ENCODE data around the gene VPS26A. TPM values are rescaled to one million over a fixed set of nuclear protein-coding genes. Genes with fewer than 3 reads are reported as not detected.

Gene VPS26A
- total RNA-seq, 4 donors from 2014 or later, result 34.1 to 51.5 (median 39.4) TPM

- 63 to 71% methylated on average over 2 of the region's 2 CpGs for WGBS, 2 donors (ENCODE audit: low coverage in 1 of 2)
These were observed 87.1 kb downstream of the VPS26A start for GRCh38 chr10:69211104-69211503.

DNA sequence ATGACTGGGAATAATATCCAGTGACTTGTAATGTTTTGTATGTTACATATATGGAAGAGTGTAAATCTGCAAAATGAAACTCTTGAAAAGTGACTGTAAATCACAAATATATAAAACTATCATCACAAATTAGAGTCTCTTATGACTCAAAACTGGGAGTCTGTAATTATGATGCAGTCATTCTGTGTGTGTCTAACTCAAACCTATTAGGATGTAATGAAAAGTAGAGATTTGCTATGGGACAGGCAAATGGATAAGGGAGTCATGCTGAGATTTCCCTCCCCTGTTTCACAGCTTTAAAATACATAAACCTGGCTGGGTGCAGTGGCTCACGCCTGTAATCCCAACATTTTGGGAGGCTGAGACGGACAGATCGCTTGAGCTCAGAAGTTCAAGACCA, 87.5 kb downstream of the VPS26A start:
- H3K27ac ChIP-seq, result no peak overlapping the region
- no peak overlapping the region for H3K4me3 ChIP-seq
- no peak for ATAC-seq
- TF ChIP-seq POLR2AphosphoS5 (IDR thresholded peaks at IDR 0.05), result no peak
- TF ChIP-seq EP300 (IDR thresholded peaks at IDR 0.05), result no peak
- no peak for TF ChIP-seq POLR2A (IDR thresholded peaks at IDR 0.05)
- TF ChIP-seq, protein P1, sequence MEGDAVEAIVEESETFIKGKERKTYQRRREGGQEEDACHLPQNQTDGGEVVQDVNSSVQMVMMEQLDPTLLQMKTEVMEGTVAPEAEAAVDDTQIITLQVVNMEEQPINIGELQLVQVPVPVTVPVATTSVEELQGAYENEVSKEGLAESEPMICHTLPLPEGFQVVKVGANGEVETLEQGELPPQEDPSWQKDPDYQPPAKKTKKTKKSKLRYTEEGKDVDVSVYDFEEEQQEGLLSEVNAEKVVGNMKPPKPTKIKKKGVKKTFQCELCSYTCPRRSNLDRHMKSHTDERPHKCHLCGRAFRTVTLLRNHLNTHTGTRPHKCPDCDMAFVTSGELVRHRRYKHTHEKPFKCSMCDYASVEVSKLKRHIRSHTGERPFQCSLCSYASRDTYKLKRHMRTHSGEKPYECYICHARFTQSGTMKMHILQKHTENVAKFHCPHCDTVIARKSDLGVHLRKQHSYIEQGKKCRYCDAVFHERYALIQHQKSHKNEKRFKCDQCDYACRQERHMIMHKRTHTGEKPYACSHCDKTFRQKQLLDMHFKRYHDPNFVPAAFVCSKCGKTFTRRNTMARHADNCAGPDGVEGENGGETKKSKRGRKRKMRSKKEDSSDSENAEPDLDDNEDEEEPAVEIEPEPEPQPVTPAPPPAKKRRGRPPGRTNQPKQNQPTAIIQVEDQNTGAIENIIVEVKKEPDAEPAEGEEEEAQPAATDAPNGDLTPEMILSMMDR (IDR thresholded peaks at IDR 0.05), result no peak
- H3K36me3 ChIP-seq, result peaks cover 0 to 37% of the 10 kb centered on the region in 2 donors
- H3K27me3 ChIP-seq, result no peaks in the 10 kb centered on the region
- 68 to 70% methylated on average over 3 of the region's 3 CpGs for WGBS, 2 donors (ENCODE audit: low coverage in 1 of 2)
- H3K4me1 ChIP-seq, result no peaks in the 10 kb centered on the region
- no peaks in the 10 kb centered on the region for H3K9me3 ChIP-seq

More at GRCh38 chr10:69211104-69211503, 87.1 kb downstream of the VPS26A start:
- H3K9me3 ChIP-seq, result no peaks in the 10 kb centered on the region
- no peak overlapping the region for H3K4me3 ChIP-seq
- TF ChIP-seq EP300 (IDR thresholded peaks at IDR 0.05) (no peak), POLR2A (IDR thresholded peaks at IDR 0.05) (no peak)
- H3K27ac ChIP-seq, result no peak overlapping the region
- H3K4me1 ChIP-seq, result no peaks in the 10 kb centered on the region
- H3K36me3 ChIP-seq, result peaks cover 0 to 41% of the 10 kb centered on the region in 2 donors
- ATAC-seq, result no peak
- H3K27me3 ChIP-seq, result no peaks in the 10 kb centered on the region

DNA sequence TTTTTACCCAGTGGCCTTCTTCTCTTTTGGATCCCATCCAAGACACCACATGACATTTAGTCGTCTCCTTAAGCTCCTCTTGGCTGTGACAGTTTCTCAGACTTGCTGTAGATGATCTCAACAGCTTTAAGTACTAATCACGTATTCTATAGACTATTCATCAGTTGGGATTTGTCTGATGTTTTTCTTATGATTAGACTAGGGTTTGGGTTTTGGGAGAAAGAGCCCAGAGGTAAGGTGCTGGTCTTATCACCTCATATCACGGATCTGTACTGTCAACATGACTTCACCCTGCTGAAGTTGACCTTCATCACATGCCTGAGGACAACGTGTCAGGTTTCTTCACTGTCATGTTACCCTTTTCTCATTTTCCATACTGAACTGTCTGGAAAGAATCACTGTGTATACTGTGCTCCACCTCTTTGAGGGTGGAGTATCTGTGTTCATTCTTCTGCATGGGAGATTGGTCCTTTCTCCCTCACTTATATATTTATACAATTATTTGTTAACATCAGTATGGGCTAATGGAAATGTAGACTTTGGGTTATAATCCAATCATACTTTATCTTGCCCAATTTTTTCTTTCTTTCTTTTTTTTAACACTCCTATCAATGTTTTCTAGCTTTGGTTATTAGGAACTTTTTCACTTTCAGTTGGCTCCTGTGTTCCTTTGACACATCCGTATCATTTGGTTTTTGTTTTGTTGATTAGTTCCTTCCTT, 89.8 kb downstream of the VPS26A start:
- Histone ChIP-seq H3K4me3 (no peak overlapping the region), H3K4me1 (no peaks in the 10 kb centered on the region), H3K9me3 (no peaks in the 10 kb centered on the region), H3K27me3 (peaks cover 11% of the 10 kb centered on the region), H3K27ac (no peak overlapping the region), H3K36me3 (peaks cover 0 to 14% of the 10 kb centered on the region in 2 donors)
- ATAC-seq, result no peak
- WGBS, 2 donors (ENCODE audit: low coverage in 1 of 2), result 17 to 43% methylated on average over 2 to 5 of the region's 5 CpGs
- no peak for TF ChIP-seq POLR2AphosphoS5 (IDR thresholded peaks at IDR 0.05)
- no peak for TF ChIP-seq EP300 (IDR thresholded peaks at IDR 0.05)
- TF ChIP-seq POLR2A (IDR thresholded peaks at IDR 0.05), result no peak
- TF ChIP-seq, protein P1 (IDR thresholded peaks at IDR 0.05), result no peak

DNA sequence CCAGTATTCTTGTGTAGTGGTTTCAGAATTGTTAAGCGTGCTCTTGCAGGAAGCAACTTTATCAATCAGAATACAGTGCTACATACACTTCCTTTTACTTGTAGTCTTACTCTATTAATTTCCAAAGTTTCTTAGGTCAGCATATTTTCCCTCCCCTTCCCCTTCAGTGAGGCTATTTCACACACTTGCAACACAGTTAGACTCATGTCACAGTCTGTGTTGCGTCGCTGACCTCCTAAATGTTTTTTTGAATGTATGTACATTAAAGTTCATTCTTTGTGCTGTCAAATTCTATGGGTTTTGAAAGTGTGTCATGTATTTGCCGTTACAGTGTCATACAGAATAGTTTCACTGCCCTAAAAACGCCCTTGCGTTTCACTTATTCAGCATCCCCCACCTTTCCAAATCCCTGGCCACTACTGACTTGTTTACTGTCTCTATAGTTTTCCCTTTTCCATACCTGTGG, 90.7 kb downstream of the VPS26A start:
- TF ChIP-seq, protein P1 (IDR thresholded peaks at IDR 0.05), result no peak
- no peak for TF ChIP-seq POLR2AphosphoS5 (IDR thresholded peaks at IDR 0.05)
- no peak for TF ChIP-seq POLR2A (IDR thresholded peaks at IDR 0.05)
- no peak for TF ChIP-seq EP300 (IDR thresholded peaks at IDR 0.05)
- ATAC-seq, result no peak

GRCh38 chr10:69215405-69216171, 91.6 kb downstream of the VPS26A start:
- H3K27me3 ChIP-seq, result peaks cover 19% of the 10 kb centered on the region
- H3K27ac ChIP-seq, result no peak overlapping the region
- H3K4me1 ChIP-seq, result no peaks in the 10 kb centered on the region
- ATAC-seq, result no peak
- 35 to 43% methylated on average over 10 of the region's 10 CpGs for WGBS, 2 donors (ENCODE audit: low coverage in 1 of 2)
- no peak for TF ChIP-seq POLR2AphosphoS5 (IDR thresholded peaks at IDR 0.05)
- no peak for TF ChIP-seq POLR2A (IDR thresholded peaks at IDR 0.05)
- TF ChIP-seq EP300 (IDR thresholded peaks at IDR 0.05), result no peak
- TF ChIP-seq, protein P1 (IDR thresholded peaks at IDR 0.05), result no peak
- no peak overlapping the region for H3K4me3 ChIP-seq
- no peaks in the 10 kb centered on the region for H3K36me3 ChIP-seq
- H3K9me3 ChIP-seq, result no peaks in the 10 kb centered on the region

More for the DNA sequence above, 90.7 kb downstream of the VPS26A start:
- WGBS, 2 donors (ENCODE audit: low coverage in 1 of 2), result 88 to 89% methylated on average over 5 to 6 of the region's 6 CpGs
- H3K9me3 ChIP-seq, result no peaks in the 10 kb centered on the region
- no peak overlapping the region for H3K4me3 ChIP-seq
- no peaks in the 10 kb centered on the region for H3K4me1 ChIP-seq
- no peak overlapping the region for H3K27ac ChIP-seq
- peaks cover 0 to 5% of the 10 kb centered on the region in 2 donors for H3K36me3 ChIP-seq
- peaks cover 13% of the 10 kb centered on the region for H3K27me3 ChIP-seq
